Activated effector memory CD4-positive, alpha-beta T cell treated with anti-CD3 and anti-CD28 coated beads, Interleukin-2, amount 50 U/mL, for 16 hours (primary cell): ENCODE measurements around the gene SEL1L2.

Source experiments
- DNase-seq: peaks from one replicate; pipeline ENCODE4 v3.0.0-alpha.2; 2020

SEL1L2 gene

DNA sequence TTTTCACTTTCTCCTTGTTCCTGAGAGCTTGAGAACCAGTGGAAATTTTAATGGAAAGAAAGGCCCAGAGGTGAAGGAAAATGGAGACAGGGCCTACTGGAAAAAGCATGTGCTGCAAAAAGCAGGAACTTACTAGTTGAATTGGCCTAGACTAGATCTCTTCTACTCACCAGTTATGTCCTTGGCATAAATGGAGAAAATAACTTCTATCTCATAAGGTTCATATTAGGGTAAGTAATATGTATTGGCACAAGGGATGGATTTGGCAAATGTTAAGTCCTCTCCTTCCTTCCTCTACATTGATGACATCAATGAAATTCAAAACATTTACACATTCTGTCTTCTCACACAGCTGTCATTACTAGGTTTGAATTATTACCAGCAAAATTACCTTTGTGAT lies 131.5 kb downstream of the SEL1L2 start:
- no peak for DNase-seq

DNA sequence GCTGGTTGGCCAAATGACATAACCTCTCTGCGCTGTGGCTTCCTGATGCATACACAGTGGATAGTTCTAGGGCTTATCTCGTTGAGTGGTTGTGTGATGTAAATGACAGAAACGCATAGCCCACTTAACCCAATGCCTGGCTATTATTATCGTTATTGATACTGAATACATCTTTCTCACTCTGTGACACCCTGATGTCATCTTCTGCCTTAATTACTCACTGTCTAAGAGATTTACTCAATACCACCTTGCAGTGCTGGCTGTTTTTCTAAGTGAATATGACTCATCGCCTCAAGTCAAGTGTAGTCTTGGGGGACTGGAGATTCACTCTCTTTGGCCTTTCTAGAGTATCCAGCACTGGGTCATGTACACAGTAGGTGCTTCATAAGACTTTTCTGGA lies 132.0 kb downstream of the SEL1L2 start:
- no peak for DNase-seq

DNA sequence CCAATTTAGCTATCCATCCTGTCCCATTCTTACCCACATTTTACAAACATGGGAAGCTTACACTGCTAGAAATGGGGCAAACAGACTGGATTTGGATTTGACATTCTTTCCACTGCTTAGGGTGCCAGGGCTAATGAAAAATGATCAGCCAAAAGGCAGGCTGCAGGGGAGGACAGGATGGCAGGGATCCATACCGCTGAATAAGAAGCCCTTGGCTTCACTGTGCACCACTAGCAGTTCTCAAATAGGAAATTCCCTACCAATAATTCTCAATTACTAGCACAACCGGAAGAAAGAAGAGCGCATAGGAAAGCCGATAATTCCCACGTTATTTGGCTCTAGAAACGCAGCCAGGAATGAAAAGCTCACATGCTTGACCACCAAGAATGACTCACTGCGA lies 132.5 kb downstream of the SEL1L2 start:
- no peak for DNase-seq

DNA sequence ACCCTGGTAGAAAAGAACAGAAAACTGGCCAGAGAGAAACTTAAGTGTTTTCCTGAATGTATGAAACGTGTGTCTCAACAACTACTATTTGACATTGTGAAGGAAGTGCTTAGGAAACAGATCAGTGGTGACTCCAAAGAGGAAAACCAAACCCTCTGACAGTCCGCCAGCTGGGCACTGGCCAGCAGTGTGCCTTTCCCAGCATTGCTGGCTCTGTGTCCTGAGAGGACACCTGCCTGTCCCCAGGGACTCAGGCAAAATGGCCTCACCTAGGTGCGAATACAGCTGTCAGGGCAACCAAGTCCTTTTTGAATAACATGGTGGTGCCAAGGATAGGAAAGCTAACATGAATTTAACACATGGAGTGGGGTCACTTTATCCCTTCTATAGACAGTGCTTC lies 133.1 kb downstream of the SEL1L2 start:
- DNase-seq: no peak

DNA sequence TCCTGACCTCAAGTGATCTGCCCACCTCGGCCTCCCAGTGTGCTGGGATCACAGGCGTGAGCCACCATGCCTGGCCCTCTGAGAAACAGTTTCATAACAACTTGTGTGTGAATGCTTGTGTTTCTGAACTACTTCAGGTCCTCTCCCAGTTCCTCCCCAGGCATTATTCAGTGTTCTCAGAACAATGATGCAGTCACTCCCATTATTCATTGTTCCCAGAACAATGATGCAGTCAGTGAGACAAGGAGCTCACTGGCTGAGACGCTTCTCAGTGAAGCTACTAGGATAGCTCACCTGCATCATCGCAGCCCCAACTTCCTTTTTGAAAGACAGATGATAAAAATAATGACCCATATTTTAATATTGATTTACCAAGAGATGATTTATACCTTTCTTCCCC lies 134.1 kb downstream of the SEL1L2 start:
- DNase-seq: no peak

DNA sequence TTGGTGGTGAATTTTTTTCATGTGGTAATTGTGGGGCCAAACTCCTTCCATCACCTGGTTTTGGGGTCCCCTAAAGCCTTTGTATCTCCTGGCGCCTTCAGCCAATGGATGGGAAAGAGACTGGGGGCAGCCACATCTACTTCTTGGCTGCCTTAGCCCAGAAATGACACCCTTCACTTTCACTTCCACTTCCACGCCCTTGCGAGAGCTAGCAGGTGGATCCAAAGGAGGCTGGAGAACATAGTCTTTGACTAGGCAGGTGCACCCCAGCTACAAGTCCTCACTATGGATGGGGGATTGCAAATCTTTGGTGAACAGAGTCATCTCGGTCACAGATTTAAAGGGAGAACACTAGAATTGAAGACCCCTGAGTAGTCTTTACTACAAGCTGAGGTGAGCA lies 134.8 kb downstream of the SEL1L2 start:
- no peak for DNase-seq

DNA sequence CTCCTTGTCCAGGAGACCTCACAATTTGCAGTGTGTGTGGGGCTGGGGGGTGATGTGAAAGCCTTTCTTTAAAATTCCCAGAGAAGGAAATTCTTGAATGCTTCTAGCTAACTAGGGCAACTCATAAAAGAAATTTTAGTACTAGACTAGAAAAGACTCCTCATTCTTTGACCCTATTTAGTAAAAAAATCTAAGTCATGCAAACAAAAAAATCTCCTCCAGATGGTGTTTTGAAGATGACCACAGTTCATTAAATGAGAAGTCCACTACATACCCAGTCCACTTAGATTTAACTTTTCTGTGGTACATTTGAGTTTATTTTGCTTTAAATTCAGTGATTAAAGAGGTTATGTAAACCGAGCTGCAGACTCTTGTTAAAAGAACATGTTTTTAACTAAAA lies 138.1 kb downstream of the SEL1L2 start:
- no peak for DNase-seq

DNA sequence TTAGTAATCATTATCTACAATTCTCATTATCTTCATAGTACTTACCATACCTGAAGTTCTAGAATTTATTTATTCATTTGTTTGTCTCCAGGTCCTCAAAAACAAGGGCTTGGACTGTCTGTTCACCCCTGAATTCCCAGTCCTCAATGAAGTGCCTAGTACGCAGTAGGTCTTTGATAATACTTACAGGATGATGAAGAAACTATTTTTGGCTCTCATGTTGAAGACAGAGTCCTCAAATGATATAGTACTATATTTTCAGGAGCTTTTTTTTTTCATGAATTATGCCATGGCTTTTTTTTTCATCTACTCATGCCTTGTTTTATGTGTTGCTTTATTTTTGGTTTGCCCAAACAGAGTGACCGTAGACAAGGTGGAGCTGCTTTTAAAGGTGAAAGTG lies 139.1 kb downstream of the SEL1L2 start:
- no peak for DNase-seq

DNA sequence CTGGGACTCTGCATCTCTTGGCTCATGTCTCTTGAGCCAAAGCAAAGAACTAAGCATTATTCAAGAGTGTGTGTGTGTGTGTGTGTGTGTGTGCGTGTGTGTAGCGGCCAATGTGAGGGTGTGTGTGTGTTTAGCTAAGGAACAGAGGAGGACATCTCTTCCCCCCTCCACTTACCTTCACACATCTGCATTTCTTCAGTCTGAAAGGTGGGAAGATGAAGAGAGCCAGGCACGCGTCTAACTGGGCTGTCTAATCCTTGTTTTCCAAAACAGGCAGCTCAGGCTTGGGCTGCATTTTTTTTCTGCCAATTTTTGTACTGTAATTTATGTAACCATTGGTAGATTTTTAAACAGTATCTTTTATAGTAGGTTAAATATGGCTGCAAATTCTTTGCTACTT lies 146.1 kb downstream of the SEL1L2 start:
- no peak for DNase-seq

DNA sequence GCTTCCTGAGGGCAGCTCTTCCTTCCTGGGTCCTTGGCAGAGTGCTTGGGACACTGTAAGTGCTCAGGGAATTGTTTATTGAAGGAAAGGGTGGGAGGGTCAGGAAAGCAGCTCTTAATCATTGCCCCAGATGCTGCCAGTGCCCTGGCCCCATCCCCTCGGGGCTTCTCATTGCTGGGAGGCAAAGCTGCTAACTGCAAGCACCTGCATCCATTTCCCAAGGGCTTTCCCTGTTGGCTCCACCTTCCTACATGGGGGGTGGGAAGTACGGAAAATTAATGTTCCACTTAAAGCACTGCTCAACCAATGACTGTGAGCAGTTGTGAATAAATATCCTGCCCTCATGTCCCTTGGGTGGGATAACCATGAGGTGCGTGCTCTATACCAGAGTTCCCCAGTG lies 149.2 kb downstream of the SEL1L2 start:
- DNase-seq: no peak

DNA sequence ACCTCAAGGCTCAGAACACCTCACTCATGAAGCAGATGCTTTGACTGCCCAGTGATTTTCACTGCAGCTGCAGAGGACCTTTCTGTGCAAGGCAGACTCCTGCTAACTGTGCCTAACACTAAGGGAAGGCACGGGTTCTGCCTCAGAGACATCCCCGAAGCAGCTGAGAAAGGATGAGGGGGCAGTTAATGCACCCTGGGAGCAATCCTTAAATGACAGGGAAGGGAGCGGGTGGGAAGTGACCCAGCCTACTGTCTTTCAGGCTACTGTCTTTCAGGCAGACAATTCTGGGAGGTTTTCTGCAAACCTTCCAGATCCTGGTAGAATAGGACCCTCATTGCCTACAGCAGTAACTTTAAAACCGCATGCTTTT lies 150.3 kb downstream of the SEL1L2 start:
- DNase-seq: no peak

DNA sequence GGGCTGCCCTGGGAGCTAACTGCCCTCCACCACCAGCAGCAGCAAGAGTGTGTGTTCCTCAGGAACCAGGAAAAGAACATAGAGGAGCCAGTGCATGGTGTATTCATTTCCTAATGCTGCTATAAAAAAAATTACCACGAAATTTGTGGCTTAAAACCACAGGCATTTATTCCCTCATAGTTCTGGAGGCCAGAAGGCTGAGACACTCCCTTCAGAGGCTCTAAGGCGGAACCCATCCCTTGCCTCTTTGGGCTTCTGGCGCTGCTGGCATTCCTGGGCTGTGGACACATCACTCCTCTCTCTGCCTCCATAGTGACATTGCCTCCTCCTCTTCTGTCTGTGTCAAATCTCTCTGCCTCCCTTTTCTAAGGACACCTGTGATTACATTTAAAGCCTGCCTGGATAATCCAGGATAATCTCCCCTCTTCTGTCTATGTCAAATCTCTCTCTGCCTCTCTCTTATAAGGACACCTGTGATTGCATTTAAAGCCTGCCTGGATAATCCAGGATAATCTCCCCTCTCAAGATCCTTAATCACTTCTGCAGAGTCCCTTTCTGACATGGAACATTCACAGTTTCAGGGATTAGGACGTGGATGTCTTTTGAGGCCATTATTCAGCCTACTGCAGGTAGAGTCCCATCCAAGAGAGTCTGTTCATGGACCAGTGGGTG lies 150.9 kb downstream of the SEL1L2 start:
- no peak for DNase-seq

DNA sequence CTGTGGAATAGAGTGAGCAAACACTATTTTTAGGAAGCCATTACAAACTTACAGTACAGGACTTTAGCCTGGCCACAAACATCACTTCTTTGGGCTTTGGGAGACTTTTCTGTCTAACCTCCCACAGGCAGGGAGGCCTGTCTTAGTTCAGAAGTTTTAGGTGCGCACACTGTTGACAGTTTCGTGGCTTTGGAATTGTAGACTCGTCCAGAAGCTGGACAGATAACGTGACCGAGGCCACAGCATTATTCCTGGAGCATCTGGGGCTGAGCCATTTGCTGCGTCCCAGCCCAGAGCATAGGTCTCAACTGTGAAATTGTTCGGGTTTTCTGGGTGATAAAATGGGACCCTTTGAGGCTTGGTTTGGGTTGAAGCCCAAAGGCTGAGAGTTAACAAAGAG lies 151.8 kb downstream of the SEL1L2 start:
- DNase-seq: no peak

DNA sequence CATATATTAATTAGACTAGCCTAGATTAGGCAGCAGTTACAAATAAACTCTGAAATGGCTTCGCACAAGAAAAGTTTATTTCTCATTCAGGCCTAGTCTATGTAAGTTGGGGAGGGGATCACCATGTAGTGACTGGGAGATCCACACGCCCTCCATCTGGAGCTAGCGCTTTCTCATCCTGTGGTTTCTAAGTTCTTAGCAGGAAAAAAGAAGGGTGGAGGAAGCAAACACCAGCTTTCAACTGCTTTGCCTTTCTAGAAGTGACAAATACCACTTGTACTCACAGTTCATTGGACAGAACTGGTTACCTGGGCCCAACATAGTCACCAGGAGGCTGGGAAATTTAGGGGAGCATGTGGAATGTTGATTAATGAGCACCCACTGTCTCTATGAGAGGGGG lies 158.9 kb downstream of the SEL1L2 start:
- no peak for DNase-seq

DNA sequence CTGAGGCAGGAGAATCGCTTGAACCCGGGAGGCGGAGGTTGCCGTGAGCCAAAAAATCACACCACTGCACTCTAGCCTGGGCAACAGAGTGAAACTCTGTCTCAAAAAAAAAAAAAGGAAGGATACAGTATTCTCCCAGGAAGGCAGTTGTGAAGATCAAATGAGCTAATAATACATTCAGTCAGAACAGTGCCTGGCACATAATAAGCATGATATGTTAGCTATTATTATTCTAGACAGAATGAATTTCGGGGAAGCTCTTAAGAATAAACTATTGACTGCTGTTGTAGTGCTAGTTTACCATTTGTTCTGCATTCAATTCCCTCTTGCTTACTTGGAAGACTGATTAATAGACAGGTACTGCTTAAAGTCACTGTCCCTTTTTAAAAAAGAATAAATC lies 164.9 kb downstream of the SEL1L2 start:
- DNase-seq: no peak

DNA sequence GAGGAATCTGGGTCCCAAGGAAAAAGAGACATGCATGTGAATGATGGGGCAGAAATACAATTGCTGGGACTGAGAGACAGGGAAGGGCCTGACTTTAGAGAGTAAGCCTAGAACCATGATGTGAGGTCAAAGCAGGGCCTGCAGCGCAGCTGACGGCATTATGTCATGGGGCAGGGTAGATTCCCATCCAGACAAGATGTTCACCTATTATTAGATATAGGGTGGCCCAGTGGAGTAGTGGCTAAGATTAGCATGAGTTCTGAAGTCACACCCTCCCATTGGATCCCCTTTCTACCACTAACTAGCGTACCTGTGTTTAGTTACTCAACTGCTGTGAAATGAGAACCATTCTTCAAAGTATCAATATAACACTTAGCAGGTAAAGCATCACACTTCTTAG lies 166.0 kb downstream of the SEL1L2 start:
- DNase-seq: no peak

DNA sequence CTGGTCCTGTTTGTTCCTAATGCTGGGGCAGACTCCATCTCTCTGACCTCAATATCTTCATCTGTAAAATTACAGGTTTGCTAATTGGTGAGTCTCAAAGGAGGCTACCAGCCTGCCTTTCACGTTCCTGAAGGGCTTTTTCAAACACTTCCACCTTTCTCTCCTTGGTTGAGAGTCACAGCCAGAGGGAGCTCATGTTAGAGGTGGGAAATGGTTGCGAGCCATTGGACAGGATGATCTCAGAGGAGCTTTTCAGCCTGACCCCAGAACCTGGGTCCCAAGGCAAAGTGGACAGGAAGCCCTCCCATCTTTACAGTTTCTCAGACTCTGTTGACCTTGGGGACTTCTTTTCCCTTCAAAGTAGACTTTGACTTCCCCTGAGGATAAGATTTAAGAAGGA lies 168.0 kb downstream of the SEL1L2 start:
- no peak for DNase-seq

DNA sequence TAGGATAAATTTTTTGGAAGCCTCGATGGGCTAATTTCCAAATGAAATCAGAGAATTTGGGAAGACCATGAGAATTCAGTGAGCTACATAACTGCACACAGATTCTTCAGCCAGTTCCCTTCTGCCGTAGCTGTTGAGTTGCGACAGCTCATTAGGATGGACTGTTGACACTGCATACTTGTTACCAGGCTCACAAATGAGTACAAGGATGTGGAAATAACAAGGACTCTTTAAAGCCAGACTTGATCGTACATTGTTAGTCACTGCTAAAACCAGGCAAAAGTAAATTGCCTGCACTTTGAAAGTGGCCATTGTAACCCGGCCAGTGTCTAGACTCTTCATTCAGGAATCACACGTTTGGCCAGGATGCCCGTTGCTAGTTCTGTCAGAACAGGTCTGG lies 168.5 kb downstream of the SEL1L2 start:
- no peak for DNase-seq

DNA sequence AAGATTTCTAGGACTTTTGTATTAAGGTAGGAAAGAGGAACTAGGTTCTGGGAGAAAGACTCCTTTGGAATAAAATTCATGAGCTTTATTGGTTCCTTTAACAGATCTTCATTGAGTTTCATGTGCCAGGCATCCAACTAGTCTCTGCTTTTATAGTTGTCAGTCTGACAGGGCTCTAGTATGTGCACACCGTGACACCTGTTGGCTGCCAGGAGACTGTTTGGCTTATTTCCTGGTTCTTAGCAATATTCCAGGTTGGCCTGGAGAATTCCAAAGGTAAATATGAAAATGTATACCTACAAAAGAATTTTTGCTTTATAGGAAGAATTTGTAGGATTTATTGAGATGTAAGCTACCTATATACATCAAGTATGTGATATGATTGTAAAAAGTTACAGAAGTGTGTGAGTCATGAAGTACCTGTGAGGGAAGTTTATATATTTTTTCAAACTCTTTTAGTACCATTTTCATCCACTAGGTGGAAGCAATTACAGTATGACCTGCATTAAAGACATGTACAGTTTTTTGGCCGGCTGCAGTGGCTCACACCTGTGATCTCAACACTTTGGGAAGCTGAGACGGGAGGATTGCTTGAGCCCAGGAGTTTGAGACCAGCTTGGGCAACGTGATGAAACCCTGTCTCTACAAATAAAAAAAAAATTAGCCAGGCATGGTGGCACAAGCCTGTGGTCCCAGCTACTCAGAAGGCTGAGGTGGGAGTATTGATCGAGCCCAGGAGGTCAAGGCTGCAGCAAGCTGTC lies 170.3 kb downstream of the SEL1L2 start:
- no peak for DNase-seq

DNA sequence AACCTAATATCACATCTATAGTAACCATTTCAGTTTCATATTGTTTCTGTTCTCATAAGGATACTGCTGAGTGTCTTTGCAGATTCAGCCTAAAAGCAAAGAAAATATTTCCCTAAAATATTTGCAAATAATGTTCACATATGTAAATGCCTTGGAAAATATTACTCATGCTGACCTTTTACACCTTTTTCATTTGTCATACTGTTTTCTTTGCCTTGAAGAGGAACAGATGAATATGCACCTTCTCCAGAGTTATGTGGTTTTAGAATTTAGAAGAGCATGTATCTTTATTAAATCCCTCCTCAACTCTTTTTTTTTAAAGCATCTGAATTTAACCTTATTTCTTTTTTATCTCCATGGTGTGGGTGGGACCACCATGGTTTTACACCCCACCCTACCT lies 173.1 kb downstream of the SEL1L2 start:
- no peak for DNase-seq

DNA sequence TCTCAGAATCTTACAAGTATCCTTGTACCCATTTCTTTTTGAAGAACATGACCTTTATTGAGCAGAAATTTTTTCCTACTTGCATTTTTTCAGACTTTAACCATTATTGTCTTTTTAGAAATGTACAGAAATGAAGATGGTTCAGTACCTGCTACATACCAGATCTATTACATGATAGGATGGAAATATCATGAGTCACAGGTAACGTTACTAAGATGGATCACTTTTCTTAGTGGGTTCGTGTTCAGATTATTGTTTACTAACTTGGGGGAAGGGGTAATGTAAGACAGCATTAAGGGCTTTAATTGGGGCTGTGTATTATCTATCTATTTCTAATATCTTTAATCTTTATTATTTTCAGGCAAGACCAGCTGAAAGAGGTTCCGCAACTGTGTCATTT lies 173.7 kb downstream of the SEL1L2 start:
- no peak for DNase-seq

DNA sequence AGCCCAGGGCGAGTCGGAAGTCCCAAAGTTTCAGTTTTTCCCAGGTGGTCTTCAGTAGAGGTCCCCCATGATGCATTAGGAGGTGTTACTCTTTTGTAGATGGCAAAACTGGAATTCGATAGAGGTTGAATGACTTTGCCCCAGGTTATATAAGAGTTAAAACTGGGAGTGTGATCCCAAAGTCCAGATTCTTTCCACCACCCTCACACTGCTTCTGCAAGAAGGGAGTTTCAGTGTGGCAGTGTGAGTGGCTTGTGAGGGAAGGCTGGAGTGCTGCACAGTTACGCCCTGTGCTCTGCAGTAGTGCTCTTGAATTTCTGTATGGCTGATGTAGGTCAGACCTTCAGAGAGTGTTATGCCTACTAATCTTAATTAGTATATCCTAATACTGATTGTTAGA lies 175.7 kb downstream of the SEL1L2 start:
- DNase-seq: no peak

DNA sequence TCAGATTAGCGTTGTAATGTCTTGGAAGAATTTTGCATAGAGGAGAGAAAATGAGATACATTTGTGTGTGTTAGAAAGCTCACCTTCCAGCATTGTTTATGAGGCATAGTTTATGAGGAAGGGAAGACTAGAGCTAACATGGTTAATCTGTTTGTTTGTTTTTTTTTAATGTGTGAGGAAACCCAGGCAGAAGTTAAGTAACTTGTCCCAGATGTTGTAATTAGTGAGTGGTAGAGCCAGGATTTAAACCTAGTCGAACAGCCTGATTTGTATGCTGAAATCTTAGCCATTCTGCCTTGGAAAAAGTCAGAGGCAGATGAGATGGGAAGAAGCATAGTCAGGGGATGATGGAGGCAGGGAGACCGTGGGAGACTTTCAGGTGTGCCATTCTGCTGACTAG lies 176.5 kb downstream of the SEL1L2 start:
- DNase-seq: no peak

DNA sequence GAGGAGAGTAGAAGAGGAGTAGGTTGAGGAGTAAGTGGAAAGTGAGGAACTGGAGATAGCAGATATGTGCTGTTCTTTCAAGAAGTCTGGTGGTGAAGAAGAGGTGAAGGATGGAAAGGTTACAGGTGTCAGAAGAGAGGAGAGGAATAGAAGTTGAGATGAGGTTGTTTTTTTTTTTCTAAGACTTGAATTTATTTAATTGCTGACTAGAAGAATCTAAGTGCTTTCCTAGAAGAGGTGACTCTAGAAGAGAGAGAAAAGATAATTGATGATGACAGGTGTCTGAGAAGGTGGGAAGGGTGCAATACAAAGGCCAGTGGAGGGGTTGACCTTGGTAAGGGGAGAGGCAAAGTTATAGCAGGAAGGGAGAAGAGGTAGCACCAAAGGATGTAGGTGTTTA lies 180.0 kb downstream of the SEL1L2 start:
- DNase-seq: no peak

DNA sequence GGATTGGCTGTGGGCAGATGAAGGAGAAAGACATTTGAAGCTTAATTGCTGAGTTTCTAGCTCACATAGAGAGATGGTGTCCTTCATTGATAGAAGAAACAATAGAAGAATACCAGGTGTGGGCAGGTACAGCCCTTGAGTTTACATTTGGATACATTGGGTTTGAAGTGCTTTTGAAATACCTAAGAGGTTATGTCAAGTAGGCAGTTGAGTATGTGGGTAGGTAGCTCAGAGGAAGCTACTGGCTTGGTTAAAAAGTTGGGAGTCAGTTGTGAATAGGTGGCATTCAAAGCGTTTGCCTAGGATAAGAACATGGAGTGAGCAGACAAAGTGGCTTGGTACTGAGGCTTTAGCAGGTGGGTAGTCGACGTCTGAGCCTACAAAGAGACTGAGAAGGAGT lies 180.6 kb downstream of the SEL1L2 start:
- DNase-seq: no peak
